HG02943 (cell line): ENCODE measurements around the gene SMIM32.

Experiments
- ATAC-seq: cut with Tn5 transposase; IDR thresholded peaks from one replicate; pipeline ENCODE4 v1.9.1; 2021; ENCODE audit warnings: mild to moderate bottlenecking, low read depth, moderate library complexity; ENCODE audit not compliant: unreplicated experiment

SMIM32 gene

GRCh38 chr5:136192526-136193321 lies at the start of gene SMIM32:
SMIM32 (minus strand) TSS chr5:136193162; CDS start chr5:136192524, 638 bp downstream.
- ATAC-seq: no peak

GRCh38 chr5:136242611-136243010 lies 49.6 kb upstream of the SMIM32 start:
- ATAC-seq: no peak

GRCh38 chr5:136242136-136242535 lies 49.2 kb upstream of the SMIM32 start:
- ATAC-seq: no peak

DNA sequence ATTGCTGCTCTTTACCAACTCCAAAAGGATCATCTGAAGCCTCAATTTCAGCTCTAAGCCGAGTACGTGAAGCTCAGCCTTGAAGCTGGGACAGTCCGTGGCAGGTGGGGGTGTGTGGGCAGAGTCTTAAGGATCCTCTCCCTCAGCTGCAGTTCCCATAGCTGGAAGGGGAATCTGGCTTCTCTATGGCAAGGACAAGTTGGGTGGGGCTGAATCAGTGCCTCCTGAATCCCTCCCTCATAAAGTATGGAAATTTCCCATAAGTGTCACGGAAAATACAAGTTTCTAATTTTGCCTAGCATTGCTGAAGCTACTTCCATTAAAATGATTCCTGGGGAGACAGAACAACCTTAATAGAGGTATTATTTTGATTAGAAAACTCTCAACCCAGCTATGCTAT lies 47.9 kb upstream of the SMIM32 start:
- ATAC-seq: no peak

DNA sequence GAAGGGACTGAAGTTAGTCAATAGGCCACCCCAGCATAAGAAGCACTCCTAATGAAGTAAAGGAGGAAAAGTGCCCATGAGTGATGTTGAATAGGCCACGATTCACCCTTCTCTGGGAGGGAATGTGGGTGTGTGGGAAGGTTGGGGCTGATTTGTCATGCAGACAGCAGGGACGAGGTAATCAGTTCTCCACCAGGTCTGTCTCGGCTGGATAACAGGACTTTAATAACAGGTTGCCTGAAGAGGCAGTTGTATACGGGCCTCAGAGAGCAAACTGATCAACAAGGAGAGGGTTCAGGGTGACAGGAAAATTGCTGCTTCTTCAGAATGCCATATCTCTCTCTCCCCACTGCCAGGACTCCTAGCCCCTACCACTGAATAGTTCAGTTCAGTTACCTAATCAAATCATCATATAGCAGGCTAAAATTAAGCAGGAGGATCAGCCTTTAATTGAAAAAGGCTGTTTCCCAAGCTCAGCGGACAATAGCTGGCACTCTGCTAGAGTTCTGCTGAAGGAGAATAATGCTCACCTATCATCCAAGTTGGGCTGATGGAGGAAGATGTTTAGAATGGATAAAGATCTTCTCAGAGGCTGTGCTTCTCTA lies 43.6 kb upstream of the SMIM32 start:
- ATAC-seq: no peak

- no peak for ATAC-seq
These were observed 42.4 kb upstream of the SMIM32 start for GRCh38 chr5:136235321-136235720.

DNA sequence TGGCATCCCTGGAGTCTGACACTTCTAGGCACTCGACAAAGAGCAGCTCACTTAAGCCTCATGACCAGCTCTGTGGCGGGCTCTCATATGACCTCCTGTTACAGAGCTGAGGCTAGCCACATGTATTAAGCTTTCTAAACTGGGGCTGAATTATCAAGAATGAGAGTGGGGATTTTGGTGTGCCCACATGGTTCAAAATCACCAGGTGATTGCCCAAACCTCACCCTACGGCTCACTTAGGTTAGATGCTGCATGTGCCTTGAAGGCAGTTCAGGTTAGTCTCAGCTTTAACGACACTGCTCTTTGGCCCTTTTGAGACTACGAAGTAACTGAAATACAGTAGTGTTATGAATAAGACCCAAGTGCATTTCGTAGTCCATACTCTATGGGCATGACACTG lies 39.4 kb upstream of the SMIM32 start:
- ATAC-seq: no peak

DNA sequence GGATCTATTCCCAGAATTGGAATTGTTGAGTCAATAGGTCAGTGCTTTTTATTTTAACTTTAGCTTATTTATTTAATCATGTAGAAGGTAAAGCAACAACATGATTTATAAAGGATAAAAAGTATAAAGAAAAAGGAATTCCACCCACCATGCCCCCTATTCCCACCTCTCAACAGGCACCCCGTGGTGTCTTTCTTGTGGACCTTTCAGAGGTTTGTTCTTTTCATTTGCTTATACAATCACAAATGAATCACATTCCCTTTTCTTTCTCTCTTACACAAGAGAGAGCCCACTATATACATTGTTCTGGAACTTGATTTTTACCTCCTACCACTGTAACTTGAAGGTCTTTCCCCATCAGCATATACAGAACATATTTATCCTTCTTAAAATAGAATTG lies 37.2 kb upstream of the SMIM32 start:
- ATAC-seq: no peak

- ATAC-seq: no peak
These were observed 35.3 kb upstream of the SMIM32 start for GRCh38 chr5:136228136-136228757.

DNA sequence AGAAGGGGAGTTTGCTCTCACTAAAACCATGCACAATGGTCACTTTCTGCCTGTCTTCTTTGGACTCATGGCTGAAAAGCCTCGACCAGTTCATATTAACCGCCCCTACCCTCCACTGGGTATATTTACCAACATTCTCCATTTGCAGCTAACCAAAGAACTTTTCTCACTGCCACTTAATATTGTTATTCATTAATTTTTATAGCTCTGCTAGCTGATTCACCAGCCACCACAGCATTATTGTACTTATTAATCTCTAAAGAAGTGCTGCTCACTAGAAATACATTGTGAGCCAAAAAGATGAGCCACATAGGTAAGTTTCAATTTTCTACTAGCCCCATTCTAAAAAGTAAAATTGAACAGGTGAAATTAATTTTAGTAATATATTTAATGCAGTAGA lies 33.4 kb upstream of the SMIM32 start:
- no peak for ATAC-seq

GRCh38 chr5:136225796-136226195 lies 32.8 kb upstream of the SMIM32 start:
- ATAC-seq: no peak

- ATAC-seq: no peak
These were observed 29.7 kb upstream of the SMIM32 start for GRCh38 chr5:136222580-136223235.

- ATAC-seq: no peak
These were observed 28.4 kb upstream of the SMIM32 start for GRCh38 chr5:136221340-136221739.

- ATAC-seq: no peak
These were observed 23.3 kb upstream of the SMIM32 start for GRCh38 chr5:136216230-136216629.

GRCh38 chr5:136215812-136216211 lies 22.9 kb upstream of the SMIM32 start:
- no peak for ATAC-seq

DNA sequence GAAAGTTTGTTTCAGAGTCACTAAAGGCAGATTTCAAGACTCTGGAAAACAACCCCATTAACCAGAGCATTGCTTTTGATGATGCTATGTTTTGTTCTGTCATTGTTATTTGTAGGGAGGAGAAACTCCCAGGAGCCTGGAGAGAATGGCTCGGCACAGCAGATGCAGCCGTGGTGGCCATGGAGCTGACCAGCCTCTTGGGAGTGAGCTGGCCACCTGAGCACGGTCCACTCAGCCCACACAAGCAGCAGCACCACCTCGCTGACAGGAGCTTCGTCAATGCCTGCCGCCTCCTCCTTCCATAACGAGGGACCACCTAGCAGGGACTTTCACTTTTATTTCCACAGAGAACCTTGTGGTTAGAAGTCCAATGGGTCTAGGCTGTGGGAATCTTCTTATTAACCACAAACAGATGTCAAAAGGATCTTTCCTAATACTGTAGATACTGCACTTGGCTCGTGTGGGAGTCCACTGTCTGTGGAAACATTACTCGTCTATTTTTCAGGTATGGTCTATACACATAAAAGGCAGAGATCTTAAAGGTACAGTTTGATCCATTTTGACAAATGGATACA lies 21.0 kb upstream of the SMIM32 start:
- no peak for ATAC-seq

DNA sequence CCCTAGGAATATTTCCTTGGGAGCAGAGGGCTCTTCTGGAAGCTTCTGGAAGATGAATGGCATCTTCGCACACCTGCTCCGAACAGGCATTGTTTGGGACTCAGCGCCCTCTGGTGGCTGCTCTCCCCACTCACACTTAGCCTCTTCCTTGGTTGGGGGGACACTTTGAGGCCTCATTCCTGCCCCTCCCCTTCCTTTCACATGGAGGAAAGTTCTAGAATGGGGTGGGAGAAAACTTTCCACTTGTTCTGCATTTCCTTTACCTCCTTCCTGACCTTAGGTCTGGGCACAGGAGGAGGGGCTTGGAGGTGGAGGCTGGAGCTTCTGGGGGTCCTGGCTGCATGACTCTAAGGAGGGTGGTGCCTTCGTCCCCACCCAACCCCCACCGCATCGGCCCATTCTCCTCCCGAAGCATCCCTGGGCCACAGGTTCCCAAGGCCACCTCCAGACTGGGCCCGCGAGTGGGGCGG lies 19.3 kb upstream of the SMIM32 start:
- ATAC-seq: no peak

DNA sequence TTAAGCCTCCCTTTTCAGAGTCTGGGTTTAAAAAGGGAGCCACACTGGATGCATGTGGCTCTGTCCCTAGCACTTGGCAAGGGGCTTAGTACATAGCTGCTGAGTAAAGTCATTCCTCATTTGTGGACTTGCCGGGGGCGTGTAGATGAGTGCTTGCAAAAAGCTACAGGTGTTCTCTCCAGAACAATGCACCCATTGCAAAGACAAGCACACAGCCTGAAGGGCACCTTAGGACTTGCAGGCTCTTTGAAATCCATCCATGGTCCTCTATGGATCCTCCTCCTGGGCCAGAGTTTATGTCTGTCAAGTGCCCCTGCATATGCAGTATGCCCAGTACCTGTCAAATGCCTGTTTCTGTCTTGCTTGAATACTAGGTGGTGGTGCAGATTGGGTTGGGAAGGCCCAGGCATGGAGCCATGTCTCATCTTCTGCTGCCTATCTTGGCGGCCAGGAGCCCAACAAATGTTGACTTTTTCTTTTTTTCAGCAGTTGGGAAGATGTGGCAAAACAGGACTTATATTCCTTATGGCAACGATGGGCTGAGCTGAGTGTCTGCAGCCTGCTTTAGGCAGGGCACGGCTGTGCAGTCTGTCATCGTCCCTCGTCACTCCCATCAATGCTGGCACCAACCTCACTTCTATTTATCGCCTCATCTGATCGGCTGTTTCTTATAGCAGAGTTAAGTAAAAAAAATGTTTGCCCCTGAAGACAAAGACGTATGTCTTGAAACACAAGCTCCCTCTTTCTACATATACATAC lies 18.5 kb upstream of the SMIM32 start:
- ATAC-seq: no peak

- no peak for ATAC-seq
These were observed 17.3 kb upstream of the SMIM32 start for GRCh38 chr5:136210259-136210658.

GRCh38 chr5:136209346-136209910 lies 16.5 kb upstream of the SMIM32 start:
- ATAC-seq: no peak
